SK-N-MC (cell line): ENCODE measurements around the gene KRIT1.

Experiments
- EZH2 ChIP-seq: fragments of 200-600 bp; sonication (generic); IDR thresholded peaks from one replicate; pipeline ENCODE4 v1.6.1; 2017; ENCODE audit warnings: antibody characterized with exemption
- FOXP2 ChIP-seq: optimal IDR thresholded peaks from 2 replicates; pipeline ENCODE3; 2011; ENCODE audit warnings: mild to moderate bottlenecking, moderate library complexity; ENCODE audit not compliant: insufficient read depth; ENCODE audit errors: extremely low read length, control extremely low read depth
- POLR2AphosphoS5 ChIP-seq: IDR thresholded peaks from 2 replicates; pipeline ENCODE4 v1.6.1; 2012; ENCODE audit warnings: mild to moderate bottlenecking, low read depth, low read length, borderline replicate concordance

DNA sequence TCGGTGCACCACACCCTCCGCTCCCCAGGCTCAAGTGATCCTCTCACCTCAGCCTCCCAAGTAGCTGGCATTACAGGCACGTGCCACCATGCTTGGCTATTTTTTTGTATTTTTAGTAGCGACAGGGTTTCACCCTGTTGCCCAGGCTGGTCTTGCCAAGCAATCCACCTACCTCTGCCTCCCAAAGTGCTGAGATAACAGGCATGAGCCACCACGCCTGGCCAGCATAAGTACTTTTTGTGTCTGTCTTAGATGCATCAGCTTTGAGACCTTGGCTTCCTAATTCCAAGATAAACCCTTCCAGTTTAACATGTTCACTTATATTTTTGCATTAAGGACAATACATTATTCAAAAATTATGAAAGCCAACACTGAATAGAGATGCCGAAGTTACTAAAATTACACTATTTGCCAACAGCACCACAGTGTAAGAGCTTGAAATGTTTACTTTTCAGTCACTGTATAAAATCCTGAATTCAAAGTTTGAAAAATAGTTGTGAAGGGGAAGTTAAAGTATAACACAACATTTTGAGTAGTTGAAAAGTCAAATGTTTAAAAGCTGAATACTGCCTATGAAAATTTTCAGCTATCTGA is 36.6 kb upstream of the KRIT1 start:
- TF ChIP-seq EZH2 (no peak), POLR2AphosphoS5 (no peak), FOXP2 (no peak)
